ENCODE measurements around the gene CACUL1. TPM values are rescaled to one million over a fixed set of nuclear protein-coding genes. Genes with fewer than 3 reads are reported as not detected.

Gene CACUL1
- total and polyA plus RNA-seq, 2 of the 13 experiments (the other 11 are each of a cell fraction or from before 2014, with no cell fraction given), result 14.2 to 31.0 TPM

GRCh38 chr10:118738406-118738805 is 16.4 kb downstream of the CACUL1 start:
- Histone ChIP-seq H3K4me3 (replicated peaks in 1 of 3; ENCODE audit: insufficient read depth in 1 of 3, low read depth in 2 of 3, low read length in 3 of 3) (no peak overlapping the region), H3K27me3 (ENCODE audit: control insufficient read depth in 1 of 2, insufficient read depth in 2 of 2, low read length in 2 of 2) (no peaks in the 10 kb centered on the region), H3K4me2 (ENCODE audit: low read depth, low read length) (no peak overlapping the region), H3K9ac (ENCODE audit: insufficient read depth, low read depth, low read length) (no peak overlapping the region), H3K27ac (ENCODE audit: extremely low read length, insufficient read depth, low read length) (no peak overlapping the region), H3K4me1 (ENCODE audit: insufficient read depth, low read length) (peaks cover 52% of the 10 kb centered on the region), H4K20me1 (ENCODE audit: insufficient read depth, low read length) (peaks cover 35% of the 10 kb centered on the region), H3K36me3 (replicated peaks in 1 of 2; ENCODE audit: control insufficient read depth in 1 of 2, insufficient read depth in 2 of 2, low read length in 2 of 2) (no peaks in the 10 kb centered on the region), H3K79me2 (ENCODE audit: insufficient read depth, low read length) (peaks cover 86% of the 10 kb centered on the region), H2AFZ (ENCODE audit: low read length) (no peak overlapping the region), H3K9me3 (ENCODE audit: low read length) (no peaks in the 10 kb centered on the region)
- FAIRE-seq (no peak), ATAC-seq (no peak), DNase-seq (ENCODE audit: low spot score) (no peak)
- in situ Hi-C loops (cut with HindIII; ENCODE audit: extremely low pct_ligation_motif_present, low pct_unique_long_range_greater_than_20kb) (no loop called here), intact Hi-C loops (cut with micrococcal nuclease; ENCODE audit: unreplicated experiment) (no loop called here)
- WGBS (ENCODE audit: low lambda C conversion rate), result 97% methylated on average over 2 of the region's 2 CpGs
- BruUV-seq (replicated peaks), result no TSS peak
- CTCF ChIA-PET (ENCODE audit: low intra/inter-chr PET ratio, low total read pairs), result no interaction called here
- POLR2A ChIA-PET, result interaction anchor here (1.6 kb wide), 1 partner anchor 16 kb away, joined by 9 read pairs; the partner anchor contains the start of gene CACUL1
- TF ChIP-seq ZMYM2 (CRISPR knock-in tag; IDR thresholded peaks at IDR 0.05), result no peak
- TF ChIP-seq TEAD3 (CRISPR knock-in tag; optimal IDR thresholded peaks at IDR 0.05; ENCODE audit: borderline replicate concordance), result no peak
- no peak for TF ChIP-seq SMC3 (IDR thresholded peaks at IDR 0.05; ENCODE audit: low read length)
- TF ChIP-seq HES4 (CRISPR knock-in tag; IDR thresholded peaks at IDR 0.05; ENCODE audit: borderline replicate concordance), result no peak
- no peak for TF ChIP-seq ZBTB40 (IDR thresholded peaks at IDR 0.05)
- TF ChIP-seq ZBTB40 (CRISPR knock-in tag; IDR thresholded peaks at IDR 0.05), result no peak
- TF ChIP-seq MED8 (CRISPR knock-in tag; IDR thresholded peaks at IDR 0.05; ENCODE audit: insufficient replicate concordance), result no peak
- TF ChIP-seq TAF15 (IDR thresholded peaks at IDR 0.05; ENCODE audit: low read depth, low read length, poor library complexity, severe bottlenecking), result no peak
- TF ChIP-seq ZNF569 (CRISPR knock-in tag; IDR thresholded peaks at IDR 0.05; ENCODE audit: borderline replicate concordance), result no peak
- no peak for TF ChIP-seq FOXP4 (CRISPR knock-in tag; IDR thresholded peaks at IDR 0.05)
- no peak for TF ChIP-seq THAP7 (CRISPR knock-in tag; IDR thresholded peaks at IDR 0.05)
- no peak for TF ChIP-seq TOE1 (CRISPR knock-in tag; IDR thresholded peaks at IDR 0.05)

Measured in HepG2 (cell line).